HG02885 (cell line): ENCODE measurements around the gene AMPD3.
A peak's percentile ranks its signal among the peaks of the same experiment; 100 is the strongest.
"Not testable (repeated sequence)": the region's sequence is repeated elsewhere in the genome, so short reads cannot be mapped to it uniquely, and the experiment has no call there.

Experiments used
- ATAC-seq: cut with Tn5 transposase; IDR thresholded peaks from one replicate; pipeline ENCODE4 v1.9.1; 2021; ENCODE audit warnings: mild to moderate bottlenecking; ENCODE audit not compliant: unreplicated experiment, poor library complexity

AMPD3 gene

DNA sequence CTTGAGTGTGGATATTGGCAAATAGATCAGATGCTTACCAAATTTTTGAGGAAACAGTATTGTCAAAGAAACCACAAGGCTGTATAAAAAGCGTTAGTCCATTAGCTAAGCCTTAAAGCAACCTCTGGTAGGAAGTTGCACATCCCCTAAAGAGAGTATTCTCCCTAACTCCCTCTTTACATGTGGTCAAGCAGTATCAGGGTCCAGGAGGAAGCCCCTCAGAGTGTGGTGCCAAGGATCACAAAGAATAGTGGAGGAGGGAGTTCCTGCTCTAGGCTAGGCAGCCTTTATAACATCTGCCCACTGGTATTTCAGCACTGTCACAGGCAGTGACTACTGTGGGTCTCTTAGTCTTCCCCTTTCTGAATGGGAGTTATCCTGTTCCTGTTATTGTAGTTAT, 18.8 kb upstream of the AMPD3 start:
- ATAC-seq = no peak

DNA sequence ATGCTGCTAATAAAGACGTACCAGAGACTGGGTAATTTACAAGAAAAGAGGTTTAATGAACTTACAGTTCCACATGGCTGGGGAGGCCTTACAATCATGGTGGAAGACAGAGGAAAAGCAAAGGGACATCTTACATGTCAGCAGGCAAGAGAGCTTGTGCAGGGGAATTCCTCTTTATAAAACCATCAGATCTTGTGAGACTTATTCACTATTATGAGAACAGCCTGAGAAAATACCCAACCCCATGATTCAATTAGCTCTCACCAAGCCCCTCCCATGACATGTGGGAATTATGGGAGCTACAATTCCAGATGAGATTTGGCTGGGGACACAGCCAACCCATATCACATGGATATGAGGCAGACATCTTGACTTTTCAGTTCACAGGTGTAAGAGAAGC, 18.4 kb upstream of the AMPD3 start:
- not testable (repeated sequence) for ATAC-seq

DNA sequence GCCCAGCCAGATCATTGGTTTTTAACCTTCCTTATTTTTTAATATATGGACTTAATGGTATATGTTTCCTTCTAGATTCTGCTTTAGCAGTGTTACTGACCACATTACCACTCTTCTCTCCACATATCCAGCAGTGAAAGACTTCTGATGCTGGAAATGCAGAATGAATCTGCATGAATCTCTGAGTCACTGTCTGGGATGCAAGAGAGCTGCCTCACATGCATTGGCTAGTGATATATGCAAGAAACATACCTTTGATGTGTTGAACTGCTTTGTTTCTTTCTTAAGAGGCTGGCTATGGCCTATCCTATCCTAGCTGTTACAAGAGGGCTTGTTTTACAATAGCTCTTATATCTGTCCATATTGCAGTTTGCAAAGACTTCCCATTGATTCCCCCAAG, 16.6 kb upstream of the AMPD3 start:
- ATAC-seq = no peak

- no peak for ATAC-seq
These were observed 15.7 kb upstream of the AMPD3 start for GRCh38 chr11:10439351-10439750.

DNA sequence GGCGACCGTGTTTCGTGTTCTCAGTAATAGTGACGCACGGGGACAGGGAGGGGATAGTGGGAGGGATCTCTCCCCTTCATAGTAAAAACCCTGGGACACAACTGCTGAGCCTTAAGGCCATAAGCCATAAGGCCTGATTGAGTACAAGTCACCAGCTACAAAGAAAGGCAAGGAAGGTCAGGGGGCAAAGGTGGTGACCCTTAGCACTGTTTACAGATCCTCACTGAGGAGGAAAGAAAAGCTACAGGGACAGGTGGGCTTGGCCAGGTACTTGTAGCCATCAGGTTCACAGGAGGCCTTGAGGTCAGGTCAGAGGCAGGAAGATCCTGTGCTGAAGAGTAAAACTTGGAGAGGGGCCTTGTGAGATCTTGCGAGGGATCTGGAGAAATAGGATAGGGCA, 15.1 kb upstream of the AMPD3 start:
- no peak for ATAC-seq

DNA sequence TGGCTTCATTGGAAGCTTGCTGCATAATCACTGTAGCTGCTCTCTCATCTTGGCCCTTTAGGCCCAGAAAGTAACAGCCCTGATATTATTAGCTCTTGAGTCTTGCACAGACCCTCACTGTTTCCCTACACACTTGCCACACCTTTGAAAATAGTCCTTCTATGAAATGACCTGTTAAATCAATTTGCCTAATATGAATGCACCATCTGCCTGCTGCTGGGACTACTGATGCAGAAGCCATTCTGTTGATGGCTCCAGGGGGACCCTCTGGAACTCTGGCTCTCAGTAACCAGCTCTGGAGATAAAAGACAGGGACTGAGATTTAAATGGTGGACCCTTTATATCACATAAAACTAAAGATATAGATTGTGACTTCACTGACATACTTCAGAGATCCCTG, 14.7 kb upstream of the AMPD3 start:
- ATAC-seq = no peak

DNA sequence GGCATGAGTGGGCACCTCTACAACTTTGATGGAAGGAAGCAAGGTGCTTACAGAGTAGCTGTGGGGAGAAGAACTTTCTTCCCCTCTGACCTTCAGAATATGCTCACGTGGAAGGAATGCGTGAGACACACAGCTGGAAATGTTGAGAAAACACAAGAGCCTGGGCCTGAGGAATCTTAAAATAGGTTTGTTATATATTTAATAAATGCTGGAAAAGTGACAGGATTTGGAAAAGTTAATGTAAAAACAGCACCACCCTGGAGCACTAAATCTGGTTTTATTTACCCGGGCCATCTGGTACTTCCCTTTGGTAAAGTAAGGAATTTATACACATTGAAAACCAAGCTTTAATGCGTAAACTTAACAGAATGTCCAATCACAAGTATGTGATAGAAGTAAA, 14.0 kb upstream of the AMPD3 start:
- ATAC-seq = no peak

DNA sequence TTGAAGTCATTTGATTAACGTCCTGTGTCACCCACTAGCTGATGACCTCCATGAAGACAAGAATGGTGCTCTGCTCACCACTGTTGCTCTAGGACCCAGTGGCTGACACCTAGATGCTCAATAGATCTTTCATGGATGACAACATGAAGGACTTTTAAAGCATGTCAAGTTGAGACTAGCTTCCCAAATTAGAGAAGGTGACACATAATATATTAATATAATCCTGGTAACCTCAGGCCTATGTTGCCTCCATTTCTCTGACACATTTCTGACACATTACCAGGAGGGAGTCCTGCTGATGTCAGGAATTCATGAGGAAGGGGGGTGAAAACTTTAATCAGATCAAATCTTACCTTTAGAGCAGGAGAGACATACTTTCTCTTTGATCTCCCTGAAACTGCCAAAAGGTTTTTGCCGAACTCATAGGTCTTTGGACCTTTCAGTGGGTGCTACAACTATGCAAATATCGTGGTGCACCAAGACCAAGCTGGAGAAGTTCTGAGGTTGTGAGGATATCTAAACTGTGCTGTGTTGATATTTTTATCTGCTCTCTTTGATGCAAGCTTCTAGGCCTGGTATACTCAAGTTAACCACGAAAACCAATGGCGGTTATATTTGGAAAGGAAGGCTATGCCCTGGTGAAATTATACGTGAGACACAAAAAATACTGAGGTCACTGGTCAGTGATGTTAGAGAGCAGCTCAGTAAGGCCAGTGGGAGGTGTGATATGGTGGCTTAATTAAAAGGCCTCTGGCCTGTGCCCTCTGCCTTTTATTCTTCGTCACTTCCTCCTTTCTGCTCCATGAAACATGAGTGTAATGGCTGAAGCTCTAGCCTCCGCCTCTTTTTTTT, 13.2 kb upstream of the AMPD3 start:
- ATAC-seq = peak; percentile 97

DNA sequence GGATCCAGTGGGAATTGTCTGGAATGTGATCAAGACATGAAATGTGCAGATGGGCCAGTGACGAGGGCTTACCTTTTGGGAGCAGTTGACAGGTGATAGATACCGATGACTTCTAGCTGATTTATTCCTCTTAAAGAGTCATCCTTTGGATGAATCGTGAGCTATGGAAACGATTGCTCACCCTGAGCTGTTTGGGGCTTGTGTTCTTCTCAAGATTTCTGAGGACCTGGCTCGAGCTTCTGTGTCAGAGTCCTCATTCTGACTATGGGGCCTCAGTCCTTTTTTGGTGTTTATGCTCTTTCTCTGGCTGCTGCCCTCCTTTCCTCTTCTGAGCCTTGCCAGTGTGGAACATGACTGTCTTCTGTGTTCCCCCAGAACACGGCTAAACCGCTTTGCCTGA, 11.9 kb upstream of the AMPD3 start:
- ATAC-seq = no peak

DNA sequence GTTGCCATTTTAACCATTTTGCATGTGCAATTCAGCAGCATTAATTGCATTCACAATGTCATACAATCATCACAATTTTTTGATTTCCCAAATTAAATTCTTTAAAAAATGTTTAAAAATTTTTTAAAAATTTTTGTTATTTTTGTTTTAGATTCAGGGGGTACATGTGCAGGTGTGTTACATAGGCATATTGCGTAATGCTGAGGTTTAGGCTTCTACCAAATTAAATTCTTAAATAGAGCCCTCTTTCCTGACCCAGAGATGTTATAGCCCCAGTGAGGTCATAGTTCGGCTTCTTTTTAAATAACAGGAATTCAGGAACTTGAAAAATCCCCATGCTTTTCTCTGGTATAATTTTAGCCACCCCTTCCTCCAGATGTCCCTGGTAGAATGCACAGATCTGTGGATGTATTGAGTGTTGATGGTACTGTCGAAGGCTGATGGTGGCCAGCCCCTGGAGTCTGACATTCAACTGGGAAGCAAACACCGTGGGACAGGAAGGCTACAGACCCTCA, 11.3 kb upstream of the AMPD3 start:
- no peak for ATAC-seq

DNA sequence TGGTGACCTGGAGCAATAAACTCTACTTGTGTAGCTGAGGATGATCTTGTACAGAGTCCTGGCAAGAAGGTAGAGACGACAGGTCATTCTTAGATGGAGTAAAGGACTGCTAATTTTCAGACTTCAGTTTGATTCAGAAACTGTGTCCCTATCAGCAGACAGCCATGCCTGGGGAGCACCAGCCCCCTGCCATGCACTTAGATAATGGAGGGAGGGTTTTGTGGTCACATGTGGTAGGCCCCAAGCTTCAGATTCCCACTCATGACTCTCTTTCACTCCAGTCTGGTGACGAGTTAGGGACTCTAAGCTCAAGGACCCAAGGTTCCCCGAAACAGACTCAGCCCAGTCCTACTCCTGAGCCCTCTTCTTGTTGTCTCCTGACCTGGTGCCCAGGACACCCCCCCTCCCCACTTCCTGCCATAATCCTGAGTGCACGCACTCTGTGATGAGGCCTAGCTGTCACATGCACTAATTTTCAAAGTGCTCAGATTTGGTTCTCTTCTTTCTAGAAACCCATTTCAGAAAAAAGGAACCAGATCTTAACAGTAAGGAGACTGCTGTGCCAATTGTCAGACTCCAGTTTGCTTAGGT, 10.2 kb upstream of the AMPD3 start:
- no peak for ATAC-seq

DNA sequence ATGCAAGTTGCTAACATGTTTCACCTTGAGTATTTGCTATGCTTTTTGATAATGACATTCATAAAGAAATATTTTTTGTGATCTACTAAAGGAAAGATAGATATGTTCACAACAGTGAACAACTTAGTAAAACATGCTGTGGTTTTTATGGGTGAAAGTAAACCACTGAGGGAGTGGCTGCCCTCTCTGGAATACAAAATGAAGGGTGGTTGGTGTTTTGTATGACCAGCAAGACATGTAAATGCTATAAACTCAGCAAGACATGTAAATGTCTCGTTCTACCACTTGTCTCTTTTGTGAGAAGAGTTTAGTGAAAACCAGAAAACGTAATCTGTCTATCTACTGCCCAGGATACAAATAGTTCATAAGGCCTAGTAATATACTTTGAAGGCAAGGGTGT, 7.6 kb upstream of the AMPD3 start:
- no peak for ATAC-seq

DNA sequence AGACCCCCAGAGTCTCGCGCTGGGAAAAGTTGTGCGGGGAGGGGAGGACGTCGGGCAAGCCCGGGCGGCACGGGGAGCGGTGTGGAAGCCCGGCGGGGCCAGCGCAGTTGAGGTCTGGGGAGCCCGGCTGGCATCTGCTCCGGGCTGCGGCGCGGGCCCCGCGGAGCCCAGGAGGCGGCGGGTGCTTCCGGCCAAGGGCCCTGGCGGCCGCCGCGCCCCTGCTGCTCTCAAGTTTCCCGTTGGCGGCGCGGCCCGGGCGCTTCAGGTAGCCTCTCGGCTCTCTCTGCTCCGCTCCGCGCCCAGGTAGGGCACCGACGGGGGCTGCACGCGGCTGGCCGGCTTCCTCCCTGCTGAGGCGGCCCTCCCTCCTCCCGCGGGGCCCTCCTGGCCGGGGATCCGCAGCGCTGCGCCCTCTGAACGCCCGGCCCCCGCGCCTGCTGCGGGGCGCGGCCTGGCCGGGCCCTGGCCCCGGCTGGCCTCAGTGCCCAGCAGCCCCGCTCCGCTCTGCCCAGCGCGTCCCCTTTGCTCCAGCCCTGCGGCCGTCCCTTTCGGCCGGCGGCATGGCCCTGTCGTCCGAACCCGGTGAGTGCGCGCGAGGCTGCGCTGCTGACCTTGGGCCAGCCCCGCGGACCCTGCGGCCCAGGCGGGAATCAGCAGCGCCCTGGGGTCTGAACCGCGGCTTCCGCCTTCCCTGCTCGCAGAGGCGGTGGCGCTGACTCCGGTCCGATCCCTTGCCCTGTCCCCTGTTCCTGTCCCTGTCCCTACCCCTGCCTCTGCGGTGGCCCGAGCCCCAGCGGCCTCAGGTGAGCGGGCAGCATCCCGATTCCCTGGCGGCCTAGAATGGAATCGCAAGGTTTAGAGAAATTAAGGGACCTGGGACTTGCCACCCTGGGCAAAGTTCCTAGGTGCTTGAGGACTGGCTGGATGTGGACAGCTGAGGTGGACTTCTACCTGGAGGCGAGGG, 4.3 kb upstream of the AMPD3 start:
- ATAC-seq = peak; percentile 34

DNA sequence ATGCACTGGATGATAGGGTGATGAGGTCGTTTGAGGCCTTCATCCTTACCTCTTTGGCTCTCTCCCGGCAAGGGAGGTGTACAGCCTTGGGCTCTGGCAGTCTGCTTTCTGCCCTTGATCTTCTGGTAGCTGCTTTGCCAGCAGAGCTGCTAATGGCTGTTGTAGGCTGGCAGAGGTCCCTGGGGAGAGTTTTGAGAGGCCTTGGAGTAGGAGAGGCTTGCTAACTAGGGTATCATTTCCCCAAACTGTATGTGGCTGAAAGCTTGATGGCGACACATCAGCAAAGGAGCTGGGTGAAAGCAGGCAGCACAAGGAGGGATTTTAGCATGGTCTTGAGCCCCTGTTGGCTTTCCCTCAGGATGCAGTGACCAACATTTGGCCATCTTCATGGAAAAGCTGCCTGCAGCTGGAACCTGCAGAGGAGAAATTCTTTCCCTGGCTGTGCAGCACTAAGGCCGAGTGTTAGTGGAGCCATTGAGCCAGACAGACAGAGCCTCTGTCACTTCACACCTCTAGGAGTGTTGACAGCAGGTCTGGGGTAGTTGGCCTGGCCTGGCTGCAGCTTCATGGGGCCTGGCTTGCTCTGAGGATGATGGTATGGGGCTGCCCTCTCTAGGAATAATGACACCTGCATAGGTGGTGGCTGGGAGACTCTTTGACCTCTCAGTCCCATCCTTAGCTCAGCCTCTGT, 3.5 kb upstream of the AMPD3 start:
- ATAC-seq = no peak

GRCh38 chr11:10452211-10452767, 2.8 kb upstream of the AMPD3 start:
- no peak for ATAC-seq

DNA sequence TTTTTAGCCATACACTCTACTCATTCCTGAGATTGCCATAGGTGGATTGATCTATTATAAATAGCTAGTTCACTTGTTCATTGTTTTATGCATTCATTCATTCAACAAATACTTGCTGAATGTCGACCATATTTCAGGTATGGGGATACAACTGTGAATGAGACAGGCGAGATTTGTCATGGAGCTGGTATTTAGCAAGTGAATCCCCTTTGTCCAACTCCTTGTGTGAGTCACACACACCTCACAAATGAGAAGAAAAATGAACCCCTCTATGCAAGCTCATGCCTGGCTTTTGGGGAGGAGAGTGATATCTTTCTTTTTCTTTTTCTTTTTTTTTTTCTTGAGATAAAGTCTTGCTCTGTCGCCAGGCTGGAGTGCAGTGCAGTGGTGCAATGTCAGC, 1.8 kb upstream of the AMPD3 start:
- ATAC-seq = no peak

DNA sequence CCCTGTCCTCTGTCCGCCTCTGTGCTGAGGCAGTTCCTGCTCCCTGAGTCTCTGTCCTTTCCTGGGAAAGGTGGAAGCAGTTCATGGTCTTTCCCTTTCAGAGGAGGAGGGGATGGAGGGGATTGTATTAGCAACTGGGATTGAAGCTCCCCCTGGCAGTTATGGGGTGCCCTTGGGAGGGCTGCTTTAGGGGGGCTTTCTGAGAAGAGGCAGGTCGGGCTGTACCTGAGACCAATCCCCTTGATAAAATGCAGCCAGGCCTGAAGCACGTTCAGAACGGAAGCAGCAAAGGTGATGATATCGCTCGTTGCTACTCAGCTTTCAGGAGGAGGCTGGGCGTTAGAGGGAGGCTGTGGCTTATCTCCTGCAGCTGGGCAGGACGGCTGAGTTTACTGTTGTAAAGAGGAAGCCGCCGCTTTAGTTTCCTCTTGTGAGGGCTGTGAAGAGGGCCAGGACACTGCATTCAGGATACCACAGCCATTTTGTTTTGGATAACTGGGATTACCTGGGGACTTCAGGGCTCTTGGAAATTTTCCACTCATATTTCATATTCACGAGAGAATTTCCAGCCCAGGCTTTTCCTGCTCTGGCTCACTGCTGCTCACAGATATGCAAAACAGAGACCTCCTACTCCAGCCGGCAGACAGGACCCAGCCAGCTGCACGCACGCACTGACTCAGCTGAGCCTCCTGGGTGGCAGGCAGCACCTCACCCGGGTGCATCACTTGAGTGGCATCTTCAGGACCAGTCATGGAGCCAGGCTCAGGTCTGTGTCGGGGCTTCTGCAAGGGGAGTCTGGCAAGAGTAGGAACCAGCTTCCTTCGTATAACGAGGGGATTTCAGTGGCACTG, 798 bp downstream of the AMPD3 start:
- peak; percentile 58 for ATAC-seq

GRCh38 chr11:10456519-10456918, 1.5 kb downstream of the AMPD3 start:
- no peak for ATAC-seq

DNA sequence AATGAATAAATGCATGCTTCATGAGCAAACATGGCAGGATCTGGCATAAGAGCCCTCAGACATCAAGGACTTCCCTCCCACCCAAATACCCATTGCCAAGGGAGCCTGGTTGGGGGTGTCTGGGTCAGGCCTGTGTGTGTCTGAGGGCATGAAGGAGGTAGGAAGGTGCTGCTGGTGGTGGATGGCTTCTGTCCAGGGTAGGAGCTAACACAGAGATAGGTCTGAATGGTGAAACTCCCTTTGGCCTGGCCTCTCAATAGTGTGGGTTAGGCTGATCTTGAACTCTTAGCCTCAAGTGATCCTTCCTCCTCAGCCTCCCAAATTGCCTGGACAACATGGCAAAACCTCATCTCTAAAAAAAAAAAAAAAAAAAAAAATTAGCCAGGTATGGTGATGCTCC, 2.8 kb downstream of the AMPD3 start:
- no peak for ATAC-seq
